Non-pigmented ciliary epithelial cell (primary cell): ENCODE measurements around the gene CDK11B.
"Not testable (repeated sequence)": the region's sequence is repeated elsewhere in the genome, so short reads cannot be mapped to it uniquely, and the experiment has no call there.

ENCODE experiments used
- DNase-seq: peaks from one replicate; pipeline ENCODE4 v3.0.0-alpha.2; 2010; ENCODE audit warnings: low read depth

The CDK11B gene

GRCh38 chr1:1683104-1683905, 24.5 kb upstream of the CDK11B start:
- no peak for DNase-seq

GRCh38 chr1:1680912-1681273, 22.1 kb upstream of the CDK11B start:
- no peak for DNase-seq

- no peak for DNase-seq
These were observed 21.5 kb upstream of the CDK11B start for GRCh38 chr1:1680031-1680911.

GRCh38 chr1:1678581-1679380, 20.0 kb upstream of the CDK11B start:
- DNase-seq = no peak

- no peak for DNase-seq
These were observed 19.1 kb upstream of the CDK11B start for GRCh38 chr1:1677718-1678580.

- not testable (repeated sequence) for DNase-seq
These were observed 17.3 kb upstream of the CDK11B start for GRCh38 chr1:1676087-1676486.

- not testable (repeated sequence) for DNase-seq
These were observed 16.4 kb upstream of the CDK11B start for GRCh38 chr1:1675218-1675617.

GRCh38 chr1:1674806-1675205, 16.0 kb upstream of the CDK11B start:
- DNase-seq = not testable (repeated sequence)

GRCh38 chr1:1672181-1672965, 13.6 kb upstream of the CDK11B start:
- no peak for DNase-seq

GRCh38 chr1:1671365-1672119, 12.7 kb upstream of the CDK11B start:
- DNase-seq = no peak

GRCh38 chr1:1670866-1671265, 12.1 kb upstream of the CDK11B start:
- DNase-seq = no peak

GRCh38 chr1:1669468-1670440, 10.9 kb upstream of the CDK11B start:
- no peak for DNase-seq

- no peak for DNase-seq
These were observed 7.7 kb upstream of the CDK11B start for GRCh38 chr1:1666526-1666925.

GRCh38 chr1:1665815-1666251, 7.0 kb upstream of the CDK11B start:
- DNase-seq = no peak

- DNase-seq = no peak
These were observed 6.4 kb upstream of the CDK11B start for GRCh38 chr1:1664941-1665814.

GRCh38 chr1:1664318-1664717, 5.5 kb upstream of the CDK11B start:
- not testable (repeated sequence) for DNase-seq

- DNase-seq = not testable (repeated sequence)
These were observed 4.2 kb upstream of the CDK11B start for GRCh38 chr1:1662830-1663560.
